G401.6 (cell line): ENCODE measurements around the gene TES.
A peak's percentile ranks its signal among the peaks of the same experiment; 100 is the strongest.
"Not testable (repeated sequence)": the region's sequence is repeated elsewhere in the genome, so short reads cannot be mapped to it uniquely, and the experiment has no call there.

Experiments
- FAIRE-seq: peaks from 2 replicates; lab custom pipeline; 2012; peaks lifted over from hg19 to GRCh38; lab: Jason Lieb, UNC

The TES gene

GRCh38 chr7:116244803-116245202 is 34.5 kb downstream of the TES start:
- FAIRE-seq, result not testable (repeated sequence)

- no peak for FAIRE-seq
Observed at GRCh38 chr7:116246357-116246756, 36.0 kb downstream of the TES start.

- FAIRE-seq, result no peak
Observed at GRCh38 chr7:116249969-116250553, 39.7 kb downstream of the TES start.

GRCh38 chr7:116251675-116252074 is 41.3 kb downstream of the TES start:
- FAIRE-seq, result no peak

GRCh38 chr7:116252249-116252648 is 41.9 kb downstream of the TES start:
- FAIRE-seq, result no peak

- no peak for FAIRE-seq
Observed at GRCh38 chr7:116257156-116257555, 46.8 kb downstream of the TES start.

GRCh38 chr7:116258734-116259133 is 48.4 kb downstream of the TES start:
- FAIRE-seq, result peak; percentile 76

- no peak for FAIRE-seq
Observed at GRCh38 chr7:116259156-116259870, 49.0 kb downstream of the TES start.

- no peak for FAIRE-seq
Observed at GRCh38 chr7:116259871-116260440, 49.6 kb downstream of the TES start.

GRCh38 chr7:116261904-116262303 is 51.6 kb downstream of the TES start:
- FAIRE-seq, result no peak

- no peak for FAIRE-seq
Observed at GRCh38 chr7:116265881-116266280, 55.5 kb downstream of the TES start.

- FAIRE-seq, result no peak
Observed at GRCh38 chr7:116269466-116269865, 59.1 kb downstream of the TES start.

- FAIRE-seq, result no peak
Observed at GRCh38 chr7:116271161-116271913, 61.0 kb downstream of the TES start.

- FAIRE-seq, result no peak
Observed at GRCh38 chr7:116271963-116272886, 61.9 kb downstream of the TES start.

- no peak for FAIRE-seq
Observed at GRCh38 chr7:116273283-116273917, 63.1 kb downstream of the TES start.

GRCh38 chr7:116273918-116274301 is 63.6 kb downstream of the TES start:
- no peak for FAIRE-seq

GRCh38 chr7:116277070-116277469 is 66.7 kb downstream of the TES start:
- FAIRE-seq, result no peak

- no peak for FAIRE-seq
Observed at GRCh38 chr7:116279217-116279616, 68.9 kb downstream of the TES start.

- no peak for FAIRE-seq
Observed at GRCh38 chr7:116280803-116281202, 70.5 kb downstream of the TES start.

- no peak for FAIRE-seq
Observed at GRCh38 chr7:116283595-116284204, 73.4 kb downstream of the TES start.

GRCh38 chr7:116284390-116284789 is 74.1 kb downstream of the TES start:
- FAIRE-seq, result no peak
